Measurements from ENCODE around the gene ATG9B. TPM values are rescaled to one million over a fixed set of nuclear protein-coding genes. Genes with fewer than 3 reads are reported as not detected.

The ATG9B gene
- total and polyA plus RNA-seq, 9 of the 15 experiments (the other 6 are each of a cell fraction or from before 2014, with no cell fraction given) = 0.29 to 8.0 (median 2.1) TPM

DNA sequence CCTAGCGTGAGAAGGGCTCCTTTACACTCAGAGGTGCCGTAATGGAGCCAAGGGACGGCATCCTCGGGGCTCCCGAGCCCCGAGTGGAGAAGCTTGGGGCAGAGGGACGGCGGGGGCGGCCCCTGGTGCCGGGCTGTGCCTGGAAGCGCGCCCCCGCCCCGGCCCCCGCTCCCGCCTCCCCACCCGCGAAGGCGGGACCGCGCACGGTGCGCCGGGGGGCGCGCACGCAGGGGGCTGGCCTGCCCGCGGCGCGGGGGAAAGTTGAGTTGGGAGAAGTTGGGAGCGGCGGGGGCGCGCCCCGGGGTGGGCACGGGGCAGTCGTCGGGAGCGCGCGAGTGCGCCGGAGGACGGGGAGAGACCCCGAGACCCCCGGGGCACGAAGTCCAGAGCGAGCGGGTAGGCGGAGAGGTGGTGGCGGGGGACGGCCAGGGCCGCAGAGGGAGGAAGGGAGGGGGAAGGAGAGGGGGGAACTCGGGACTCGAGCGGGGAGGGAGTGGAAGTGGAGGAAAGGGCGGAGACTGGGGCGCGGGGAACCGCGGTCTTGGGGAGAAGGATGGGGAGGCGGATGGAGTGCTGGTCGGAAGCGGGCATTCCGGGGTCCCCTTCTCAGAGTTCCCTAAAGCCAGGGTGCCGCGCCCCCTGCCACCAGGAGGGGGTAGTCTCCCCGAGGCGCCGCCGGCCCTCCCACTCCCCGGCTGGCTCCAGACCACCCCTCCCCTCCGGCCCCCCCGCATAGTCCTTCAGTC, 35.2 kb upstream of the ATG9B start, which contains the start of gene SLC4A2 (continued):
- TF ChIP-seq SRF (CRISPR knock-in tag; IDR thresholded peaks at IDR 0.05) (peak in 1 of 2 experiments; percentile 45; a peak in 1 of 4 replicates), ZBTB17 (CRISPR knock-in tag; IDR thresholded peaks at IDR 0.05) (0 out of 2 replicates have a peak, but pooled peaks have one; percentile 20), CREBBP (IDR thresholded peaks at IDR 0.05; ENCODE audit: low read depth, low read length) (no peak), POLR2AphosphoS2 (IDR thresholded peaks at IDR 0.05; ENCODE audit: low read length) (peak; percentile 68; the same call in 1 of the 2 replicates), CAMTA2 (CRISPR knock-in tag; conservative IDR thresholded peaks at IDR 0.05) (0 out of 2 replicates have a peak, but pooled peaks have one; percentile 31), ZFX (CRISPR knock-in tag; IDR thresholded peaks at IDR 0.05) (peak; percentile 79), SMAD4 (CRISPR knock-in tag; conservative IDR thresholded peaks at IDR 0.05) (peak; percentile 75; the same call in 1 of the 2 replicates), SUPT5H (IDR thresholded peaks at IDR 0.05) (peak; percentile 79), HLTF (IDR thresholded peaks at IDR 0.05) (peak; percentile 77; the same call in 1 of the 2 replicates), JUND (IDR thresholded peaks at IDR 0.05; ENCODE audit: borderline replicate concordance, low read depth, low read length) (0 out of 2 replicates have a peak, but pooled peaks have one; percentile 29), JUND (tag; IDR thresholded peaks at IDR 0.05; ENCODE audit: borderline replicate concordance, low read depth, low read length) (no peak; the same call in 2 of the 3 replicates), PHF21A (IDR thresholded peaks at IDR 0.05; ENCODE audit: borderline replicate concordance, low read depth) (peak; percentile 22; the same call in 1 of the 2 replicates), ZNF175 (CRISPR knock-in tag; IDR thresholded peaks at IDR 0.05; ENCODE audit: low read depth) (peak; percentile 97), E2F6 (IDR thresholded peaks at IDR 0.05; ENCODE audit: borderline replicate concordance in 1 of 2, extremely low read depth in 1 of 2, insufficient read depth in 1 of 2, insufficient read length in 1 of 2, low read depth in 1 of 2, low read length in 1 of 2, poor library complexity in 1 of 2, severe bottlenecking in 1 of 2) (peak in 1 of 2 experiments; percentile 56), PML (IDR thresholded peaks at IDR 0.05; ENCODE audit: low read length) (peak; percentile 60; the same call in 1 of the 2 replicates), GATAD2A (IDR thresholded peaks at IDR 0.05) (peak; percentile 62; the same call in 1 of the 2 replicates), XRCC5 (IDR thresholded peaks at IDR 0.05; ENCODE audit: low read depth, low read length) (0 out of 2 replicates have a peak, but pooled peaks have one; percentile 2), NCOA1 (IDR thresholded peaks at IDR 0.05; ENCODE audit: low read depth) (peak; percentile 32; the same call in 1 of the 2 replicates), SMARCB1 (IDR thresholded peaks at IDR 0.05; ENCODE audit: insufficient read length, low read depth) (no peak), RB1 (IDR thresholded peaks at IDR 0.05; ENCODE audit: low read depth) (peak; percentile 86), SMARCE1 (IDR thresholded peaks at IDR 0.05) (peak; percentile 25; the same call in 1 of the 2 replicates), U2AF1 (optimal IDR thresholded peaks at IDR 0.05; ENCODE audit: low read depth, low read length) (no peak)
- TF ChIP-seq, protein P1, sequence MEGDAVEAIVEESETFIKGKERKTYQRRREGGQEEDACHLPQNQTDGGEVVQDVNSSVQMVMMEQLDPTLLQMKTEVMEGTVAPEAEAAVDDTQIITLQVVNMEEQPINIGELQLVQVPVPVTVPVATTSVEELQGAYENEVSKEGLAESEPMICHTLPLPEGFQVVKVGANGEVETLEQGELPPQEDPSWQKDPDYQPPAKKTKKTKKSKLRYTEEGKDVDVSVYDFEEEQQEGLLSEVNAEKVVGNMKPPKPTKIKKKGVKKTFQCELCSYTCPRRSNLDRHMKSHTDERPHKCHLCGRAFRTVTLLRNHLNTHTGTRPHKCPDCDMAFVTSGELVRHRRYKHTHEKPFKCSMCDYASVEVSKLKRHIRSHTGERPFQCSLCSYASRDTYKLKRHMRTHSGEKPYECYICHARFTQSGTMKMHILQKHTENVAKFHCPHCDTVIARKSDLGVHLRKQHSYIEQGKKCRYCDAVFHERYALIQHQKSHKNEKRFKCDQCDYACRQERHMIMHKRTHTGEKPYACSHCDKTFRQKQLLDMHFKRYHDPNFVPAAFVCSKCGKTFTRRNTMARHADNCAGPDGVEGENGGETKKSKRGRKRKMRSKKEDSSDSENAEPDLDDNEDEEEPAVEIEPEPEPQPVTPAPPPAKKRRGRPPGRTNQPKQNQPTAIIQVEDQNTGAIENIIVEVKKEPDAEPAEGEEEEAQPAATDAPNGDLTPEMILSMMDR (IDR thresholded peaks at IDR 0.05 in 2 of 3, conservative IDR thresholded peaks at IDR 0.05 in 1 of 3; ENCODE audit: insufficient read depth in 2 of 3, low read depth in 1 of 3, low read length in 3 of 3) = peak; percentile 56 to 76 (median 67); a peak in 5 of 6 replicates
- TF ChIP-seq, protein P2, sequence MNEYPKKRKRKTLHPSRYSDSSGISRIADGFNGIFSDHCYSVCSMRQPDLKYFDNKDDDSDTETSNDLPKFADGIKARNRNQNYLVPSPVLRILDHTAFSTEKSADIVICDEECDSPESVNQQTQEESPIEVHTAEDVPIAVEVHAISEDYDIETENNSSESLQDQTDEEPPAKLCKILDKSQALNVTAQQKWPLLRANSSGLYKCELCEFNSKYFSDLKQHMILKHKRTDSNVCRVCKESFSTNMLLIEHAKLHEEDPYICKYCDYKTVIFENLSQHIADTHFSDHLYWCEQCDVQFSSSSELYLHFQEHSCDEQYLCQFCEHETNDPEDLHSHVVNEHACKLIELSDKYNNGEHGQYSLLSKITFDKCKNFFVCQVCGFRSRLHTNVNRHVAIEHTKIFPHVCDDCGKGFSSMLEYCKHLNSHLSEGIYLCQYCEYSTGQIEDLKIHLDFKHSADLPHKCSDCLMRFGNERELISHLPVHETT (CRISPR knock-in tag; conservative IDR thresholded peaks at IDR 0.05 in 1 of 2, IDR thresholded peaks at IDR 0.05 in 1 of 2) = peak in 1 of 2 experiments; percentile 91; a peak in 2 of 4 replicates
